ENCODE results near the gene ZSCAN20. TPM values are rescaled to one million over a fixed set of nuclear protein-coding genes. Genes with fewer than 3 reads are reported as not detected.

Gene ZSCAN20
- total and polyA plus RNA-seq, 9 of the 15 experiments (the other 6 are each of a cell fraction or from before 2014, with no cell fraction given): 0.36 to 3.3 (median 2.0) TPM

GRCh38 chr1:33443080-33443704 is 29.3 kb upstream of the ZSCAN20 start:
- Histone ChIP-seq H2AFZ (ENCODE audit: low read depth, low read length) (no peak overlapping the region), H3K4me1 (replicated peaks in 1 of 2; ENCODE audit: control insufficient read depth in 2 of 2, insufficient read depth in 2 of 2, low read length in 2 of 2) (no peaks in the 10 kb centered on the region), H3K9ac (ENCODE audit: insufficient read depth in 1 of 2, low read depth in 2 of 2, low read length in 2 of 2) (no peak overlapping the region), H3K27ac (ENCODE audit: extremely low read depth, low read depth, low read length) (no peak overlapping the region), H3K9me1 (ENCODE audit: control insufficient read depth, insufficient read depth, low read length) (no peaks in the 10 kb centered on the region), H3K79me2 (ENCODE audit: control insufficient read depth, insufficient read depth, low read length) (no peaks in the 10 kb centered on the region), H3K9me3 (replicated peaks; ENCODE audit: control insufficient read depth, insufficient read depth, low read depth, low read length) (no peaks in the 10 kb centered on the region), H3K27me3 (ENCODE audit: control insufficient read depth in 2 of 2, insufficient read depth in 2 of 2, low read length in 2 of 2) (peaks cover 14 to 39% of the 10 kb centered on the region in 2 experiments), H3K4me3 (no peak overlapping the region), H3K36me3 (ENCODE audit: control insufficient read depth, insufficient read depth, low read length) (no peaks in the 10 kb centered on the region), H3K4me2 (ENCODE audit: insufficient read depth, low read length) (no peak overlapping the region), H4K20me1 (replicated peaks; ENCODE audit: control insufficient read depth, insufficient read depth, low read length) (no peaks in the 10 kb centered on the region)
- BruUV-seq (replicated peaks): no TSS peak
- CTCF ChIA-PET (ENCODE audit: low intra/inter-chr PET ratio): no interaction called here
- POLR2A ChIA-PET: interaction anchor here (0.6 kb wide), 1 partner anchor 45 kb away, joined by 3 read pairs; no protein-coding TSS in a partner anchor
- ATAC-seq (no peak), FAIRE-seq (no peak), DNase-seq (ENCODE audit: extremely low read depth in 1 of 4, low spot score in 3 of 4) (no peak)
- TF ChIP-seq ELK3 (CRISPR knock-in tag; IDR thresholded peaks at IDR 0.05) (no peak), RCOR1 (IDR thresholded peaks at IDR 0.05; ENCODE audit: borderline replicate concordance in 1 of 2, low read depth in 2 of 2, low read length in 2 of 2) (no peak), DLX4 (CRISPR knock-in tag; IDR thresholded peaks at IDR 0.05) (no peak), ZNF431 (CRISPR knock-in tag; IDR thresholded peaks at IDR 0.05) (no peak), THRB (CRISPR knock-in tag; conservative IDR thresholded peaks at IDR 0.05) (no peak), NFXL1 (CRISPR knock-in tag; IDR thresholded peaks at IDR 0.05) (no peak), ZNF232 (CRISPR knock-in tag; IDR thresholded peaks at IDR 0.05) (no peak), STAT5B (CRISPR knock-in tag; IDR thresholded peaks at IDR 0.05) (no peak), MYBL2 (IDR thresholded peaks at IDR 0.05; ENCODE audit: low read depth) (no peak), MYBL2 (CRISPR knock-in tag; IDR thresholded peaks at IDR 0.05; ENCODE audit: borderline replicate concordance) (no peak), ILK (tag; IDR thresholded peaks at IDR 0.05; ENCODE audit: borderline replicate concordance, low read depth) (no peak), MXD1 (CRISPR knock-in tag; IDR thresholded peaks at IDR 0.05; ENCODE audit: borderline replicate concordance, poor library complexity, severe bottlenecking) (no peak)
- in situ Hi-C loops (cut with MboI) (no loop called here), intact Hi-C loops (cut with micrococcal nuclease) (no loop called here)
- WGBS (ENCODE audit: insufficient coverage, low coverage, missing lambda C conversion rate): 0% methylated on average over 4 of the region's 4 CpGs

Measured in K562 (cell line).